ENCODE results near the gene STXBP5L.
"Not testable (repeated sequence)": the region's sequence is repeated elsewhere in the genome, so short reads cannot be mapped to it uniquely, and the experiment has no call there.

Gene STXBP5L

DNA sequence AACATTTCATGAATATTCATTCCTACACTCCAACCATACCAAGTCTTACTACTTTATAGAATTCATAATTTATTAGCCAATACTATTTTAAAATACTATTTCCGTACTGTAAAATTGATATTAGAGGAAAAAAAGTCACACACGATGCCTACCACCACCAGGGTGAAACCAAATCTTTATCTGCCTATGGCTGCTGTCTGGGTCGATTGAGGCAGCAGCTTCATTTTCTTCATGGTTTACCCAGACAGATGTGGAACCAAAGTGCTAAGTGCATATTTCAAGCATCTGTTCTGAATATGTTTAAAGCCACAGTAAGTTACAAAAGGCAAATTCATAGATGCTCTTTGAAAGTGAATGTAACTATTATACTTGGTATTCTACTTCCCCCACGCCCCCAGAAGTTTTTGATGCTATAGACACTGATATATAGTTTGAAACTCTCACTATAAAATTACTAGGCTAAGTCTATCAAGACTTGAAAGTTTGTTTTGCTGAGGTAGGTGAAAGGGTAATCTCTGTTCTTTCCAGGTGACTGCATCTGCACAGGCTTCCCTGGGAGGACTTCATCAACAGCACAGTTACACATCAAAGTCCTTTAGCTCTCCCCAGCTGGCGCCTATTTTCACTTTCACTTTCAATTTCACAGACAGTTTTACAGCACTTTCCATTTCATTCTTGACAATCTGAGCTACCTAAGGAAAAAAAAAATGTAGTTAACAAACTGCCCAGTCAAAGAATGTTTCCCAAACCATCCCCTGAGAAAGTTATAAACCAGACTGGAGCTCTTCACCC lies 523.9 kb downstream of the STXBP5L start:
- DNase-seq (ENCODE audit: low spot score) = peak; percentile 14

DNA sequence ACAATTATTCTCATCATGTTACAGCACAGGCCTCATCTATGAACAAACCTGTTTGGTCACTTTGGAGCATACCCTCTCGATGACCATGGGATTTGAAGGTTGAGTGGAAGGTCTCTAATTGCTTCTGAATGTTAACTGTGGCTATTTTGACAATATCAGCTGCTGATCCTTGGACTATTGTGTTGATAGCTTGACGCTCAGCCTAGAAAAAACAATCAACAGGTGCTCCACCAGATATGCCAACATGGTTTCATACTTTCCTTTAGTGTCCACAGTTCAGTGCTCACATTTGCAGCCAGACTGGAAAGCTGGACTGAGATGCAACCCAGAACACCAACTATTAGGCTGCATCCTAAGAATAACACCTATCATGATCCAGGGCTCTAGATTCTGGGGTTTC lies 528.1 kb downstream of the STXBP5L start:
- DNase-seq (ENCODE audit: low spot score) = no peak

DNA sequence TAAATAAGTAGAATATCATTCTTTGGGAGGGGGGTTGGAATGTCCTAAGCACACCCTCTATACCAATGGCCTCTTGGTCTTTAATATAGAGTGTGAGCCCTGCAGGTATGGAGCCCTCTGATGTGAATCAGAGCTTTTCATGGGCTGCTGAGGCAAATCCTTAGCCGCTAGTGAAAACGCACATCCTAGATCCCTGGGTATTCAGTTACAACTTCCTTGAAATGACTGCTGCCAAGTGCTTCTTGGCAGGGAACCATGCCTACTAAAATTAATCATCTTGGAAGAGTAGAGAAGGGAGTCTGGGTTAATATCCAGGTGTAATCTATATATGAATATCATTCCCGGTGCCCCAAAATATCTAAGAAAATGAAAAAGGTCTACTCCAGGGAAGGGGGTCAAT lies 528.6 kb downstream of the STXBP5L start:
- DNase-seq (ENCODE audit: low spot score) = no peak

DNA sequence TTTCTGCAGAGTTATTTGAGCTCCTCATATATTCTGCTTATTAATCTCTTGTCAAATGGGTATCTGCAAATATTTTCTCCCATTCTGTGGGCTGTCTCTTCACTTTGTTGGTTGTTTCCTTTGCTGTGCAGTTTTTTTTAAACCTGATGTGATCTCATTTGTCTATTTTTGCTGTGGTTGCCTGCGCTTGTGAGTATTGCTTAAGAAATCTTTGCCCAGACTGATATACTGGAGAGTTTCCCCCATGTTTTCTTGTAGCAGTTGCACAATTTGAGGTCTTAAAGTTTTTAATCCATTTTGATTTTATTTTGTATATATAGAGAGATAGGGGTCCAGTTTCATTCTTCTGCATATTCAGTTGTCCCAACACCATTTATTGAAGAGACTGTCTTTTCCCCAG lies 535.5 kb downstream of the STXBP5L start:
- DNase-seq (ENCODE audit: low spot score) = no peak

DNA sequence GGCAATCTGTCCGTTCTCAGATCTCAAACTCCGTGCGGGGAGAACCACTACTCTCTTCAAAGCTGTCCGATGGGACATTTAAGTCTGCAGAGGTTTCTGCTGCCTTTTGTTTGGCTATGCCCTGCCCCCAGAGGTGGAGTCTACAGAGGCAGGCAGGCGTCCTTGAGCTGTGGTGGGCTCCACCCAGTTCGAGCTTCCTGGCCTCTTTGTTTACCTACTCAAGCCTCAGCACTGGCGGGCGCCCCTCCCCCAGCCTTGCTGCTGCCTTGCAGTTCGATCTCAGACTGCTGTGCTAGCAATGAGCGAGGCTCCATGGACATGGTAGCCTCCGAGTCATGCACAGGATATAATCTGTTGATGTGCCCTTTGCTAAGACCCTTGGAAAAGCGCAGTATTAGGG lies 543.7 kb downstream of the STXBP5L start:
- DNase-seq (ENCODE audit: low spot score) = not testable (repeated sequence)

DNA sequence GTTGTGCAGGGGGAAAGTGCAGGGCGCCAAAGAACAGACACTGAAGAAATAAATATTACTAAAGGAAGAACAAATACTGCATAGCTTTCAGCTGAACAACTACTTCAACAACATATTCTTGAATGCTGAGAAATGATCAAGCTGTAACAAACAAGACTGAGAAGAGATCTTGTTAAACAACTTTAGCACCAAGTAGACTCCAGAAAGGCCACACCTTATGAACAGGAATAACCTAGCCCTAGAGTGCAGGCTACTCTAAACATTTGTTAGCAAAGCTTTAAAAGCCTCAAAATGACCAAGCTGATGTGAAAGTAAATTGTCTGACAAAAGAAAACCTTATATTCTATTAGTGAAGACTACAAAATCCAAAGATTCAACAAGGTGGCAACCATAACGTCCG lies 554.6 kb downstream of the STXBP5L start:
- no peak for DNase-seq (ENCODE audit: low spot score)

DNA sequence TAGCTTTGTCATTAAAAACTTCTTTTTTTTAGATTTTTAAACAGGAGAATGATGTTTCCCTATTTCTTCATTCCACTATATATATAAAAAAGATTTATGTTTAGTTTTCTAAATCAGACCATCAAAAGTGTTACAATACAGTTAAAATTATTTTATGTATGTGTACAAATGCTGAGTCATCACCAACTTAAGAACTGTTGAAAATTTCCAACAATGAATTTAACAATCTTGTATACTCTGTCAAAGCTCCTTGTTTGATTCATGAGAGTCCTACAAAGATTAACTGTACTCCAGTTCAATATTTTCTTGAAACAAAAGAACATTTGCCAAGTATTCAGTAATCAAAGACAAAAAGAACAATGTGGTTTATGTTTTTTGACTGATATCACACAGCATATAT lies 555.7 kb downstream of the STXBP5L start:
- DNase-seq (ENCODE audit: low spot score) = no peak

DNA sequence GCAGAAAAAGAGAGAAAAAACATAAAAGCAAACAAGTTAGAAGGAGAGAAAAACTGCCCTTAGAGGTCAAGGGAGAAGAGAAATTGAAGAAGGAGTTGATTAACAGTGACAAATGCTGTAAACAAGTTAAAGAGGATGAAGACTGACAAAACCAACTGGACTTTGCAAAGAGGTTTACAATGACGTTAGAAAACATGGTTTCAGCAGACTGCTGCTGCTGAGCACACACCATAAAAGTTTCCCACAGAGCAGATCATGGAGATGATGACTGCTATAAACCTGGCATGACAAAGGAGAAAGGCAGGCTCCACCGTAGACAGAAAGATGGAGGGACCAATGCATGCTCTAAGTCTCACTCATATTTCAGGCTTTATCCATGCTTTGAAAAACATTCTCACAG lies 559.1 kb downstream of the STXBP5L start:
- no peak for DNase-seq (ENCODE audit: low spot score)

DNA sequence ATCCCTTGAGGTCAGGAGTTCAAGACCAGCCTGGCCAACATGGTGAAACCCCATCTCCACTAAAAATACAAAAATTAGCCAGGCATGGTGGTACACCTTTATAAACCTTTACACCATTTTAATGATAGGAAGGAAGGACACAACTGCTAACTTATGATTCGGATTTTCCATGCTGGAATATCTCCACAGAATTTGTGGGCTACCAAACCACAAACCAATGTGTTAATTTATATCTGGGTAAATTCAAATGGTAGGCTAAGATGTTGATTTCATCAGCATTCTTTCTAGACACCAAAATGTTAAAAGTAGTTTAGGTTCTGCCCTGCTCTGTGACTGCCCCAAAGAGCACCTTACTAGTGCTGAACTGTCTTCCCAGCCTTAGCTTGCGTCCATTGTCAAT lies 565.0 kb downstream of the STXBP5L start:
- no peak for DNase-seq (ENCODE audit: low spot score)
